Activated CD4-positive, alpha-beta T cell treated with anti-CD3 and anti-CD28 coated beads, Interleukin-2, amount 10 ng/mL, durations not matched to agents 24 days and 14 days (primary cell): ENCODE results near the gene SLC22A3. TPM values are rescaled to one million over a fixed set of nuclear protein-coding genes. Genes with fewer than 3 reads are reported as not detected.
"Not testable (repeated sequence)": the region's sequence is repeated elsewhere in the genome, so short reads cannot be mapped to it uniquely, and the experiment has no call there.

Experiments used
- DNase-seq: peaks from one replicate; pipeline ENCODE4 v3.0.0; 2022
- H3K27ac Mint-ChIP-seq: one replicate; pipeline ENCODE4 v1.8.0; 2022; ENCODE audit warnings: mild to moderate bottlenecking, mixed read lengths
- H3K27me3 Mint-ChIP-seq: one replicate; pipeline ENCODE4 v1.8.0; 2022; ENCODE audit warnings: mixed read lengths
- H3K36me3 Mint-ChIP-seq: one replicate; pipeline ENCODE4 v1.8.0; 2022; ENCODE audit warnings: low read depth, mild to moderate bottlenecking, mixed read lengths
- H3K4me1 Mint-ChIP-seq: one replicate; pipeline ENCODE4 v1.8.0; 2021; ENCODE audit warnings: mixed read lengths
- H3K4me3 Mint-ChIP-seq: one replicate; pipeline ENCODE4 v1.8.0; 2022; ENCODE audit warnings: mild to moderate bottlenecking, moderate library complexity, mixed read lengths
- H3K9me3 Mint-ChIP-seq: one replicate; pipeline ENCODE4 v1.8.0; 2021; ENCODE audit warnings: mixed read lengths
- intact Hi-C: fragments of 100-400 bp; cut with micrococcal nuclease; formaldehyde crosslinking; loops from one replicate; pipeline ENCODE4 v1.15.1; 2023
- total RNA-seq: library from RNA; stranded (reverse); gene quantifications from 2 replicates; pipeline ENCODE4 v1.2.3, GENCODE V29; 2022

Gene SLC22A3
- total RNA-seq, 1 donor from 2014 or later = not detected

DNA sequence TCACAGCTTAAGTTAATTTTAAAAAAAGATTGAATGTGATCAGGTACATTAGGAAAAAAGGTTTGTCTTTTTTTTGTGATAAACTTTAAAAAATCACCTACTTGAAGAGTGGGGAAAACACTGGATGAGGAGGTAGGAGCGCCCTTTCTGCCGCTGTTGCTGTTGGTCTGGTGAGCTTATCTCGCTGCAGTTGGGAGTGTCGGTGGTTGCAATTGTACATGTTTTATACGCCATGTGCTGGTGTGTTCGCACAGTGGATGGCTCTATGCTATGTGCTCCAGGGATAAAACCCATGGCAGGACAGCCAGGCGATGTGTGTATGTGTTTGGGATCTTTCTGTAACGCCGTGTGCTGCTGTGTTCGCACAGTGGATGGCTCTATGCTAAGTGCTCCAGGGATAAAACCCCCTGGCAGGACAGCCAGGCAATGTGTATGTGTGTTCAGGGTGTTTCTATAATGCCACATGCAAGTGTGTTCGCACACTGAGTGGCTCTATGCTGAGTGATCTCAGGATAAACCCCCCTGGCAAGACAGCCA, 1.7 kb downstream of the SLC22A3 start:
- H3K27ac Mint-ChIP-seq = no peak overlapping the region
- H3K4me3 Mint-ChIP-seq = no peak overlapping the region
- H3K36me3 Mint-ChIP-seq = no peaks in the 10 kb centered on the region
- H3K4me1 Mint-ChIP-seq = peaks cover 5% of the 10 kb centered on the region
- intact Hi-C loops = no loop called here
- peaks cover 54% of the 10 kb centered on the region for H3K27me3 Mint-ChIP-seq
- no peaks in the 10 kb centered on the region for H3K9me3 Mint-ChIP-seq
- DNase-seq = no peak

- Mint-ChIP-seq H3K27ac (no peak overlapping the region), H3K4me1 (peaks cover 4% of the 10 kb centered on the region), H3K27me3 (peaks cover 38% of the 10 kb centered on the region), H3K4me3 (no peak overlapping the region), H3K9me3 (no peaks in the 10 kb centered on the region), H3K36me3 (no peaks in the 10 kb centered on the region)
- intact Hi-C loops = no loop called here
- DNase-seq = no peak
Observed at GRCh38 chr6:160353950-160354496, 5.8 kb downstream of the SLC22A3 start.

DNA sequence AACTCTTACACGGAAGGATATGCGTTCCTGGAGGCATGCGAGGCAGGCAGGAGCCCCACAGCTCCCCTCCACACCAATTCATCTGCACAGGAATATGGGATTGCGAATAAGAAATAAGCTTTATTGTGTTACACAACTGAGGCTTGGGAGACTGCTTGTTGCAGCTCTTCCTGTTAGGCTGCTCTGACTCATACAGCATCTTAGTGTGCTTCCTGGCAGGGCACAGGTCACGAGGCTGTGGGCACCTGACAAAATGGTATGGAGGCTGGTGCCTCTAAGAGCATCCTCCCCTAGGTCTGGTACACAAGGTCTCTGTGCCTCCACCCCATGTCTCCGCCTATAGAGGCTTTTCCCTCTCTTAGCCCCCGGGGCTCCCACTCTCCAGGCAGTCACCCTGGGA, 6.8 kb downstream of the SLC22A3 start:
- intact Hi-C loops = no loop called here
- H3K27me3 Mint-ChIP-seq = peaks cover 32% of the 10 kb centered on the region
- no peak overlapping the region for H3K27ac Mint-ChIP-seq
- no peak for DNase-seq
- no peak overlapping the region for H3K4me3 Mint-ChIP-seq
- no peaks in the 10 kb centered on the region for H3K9me3 Mint-ChIP-seq
- H3K4me1 Mint-ChIP-seq = peaks cover 2% of the 10 kb centered on the region
- H3K36me3 Mint-ChIP-seq = no peaks in the 10 kb centered on the region

DNA sequence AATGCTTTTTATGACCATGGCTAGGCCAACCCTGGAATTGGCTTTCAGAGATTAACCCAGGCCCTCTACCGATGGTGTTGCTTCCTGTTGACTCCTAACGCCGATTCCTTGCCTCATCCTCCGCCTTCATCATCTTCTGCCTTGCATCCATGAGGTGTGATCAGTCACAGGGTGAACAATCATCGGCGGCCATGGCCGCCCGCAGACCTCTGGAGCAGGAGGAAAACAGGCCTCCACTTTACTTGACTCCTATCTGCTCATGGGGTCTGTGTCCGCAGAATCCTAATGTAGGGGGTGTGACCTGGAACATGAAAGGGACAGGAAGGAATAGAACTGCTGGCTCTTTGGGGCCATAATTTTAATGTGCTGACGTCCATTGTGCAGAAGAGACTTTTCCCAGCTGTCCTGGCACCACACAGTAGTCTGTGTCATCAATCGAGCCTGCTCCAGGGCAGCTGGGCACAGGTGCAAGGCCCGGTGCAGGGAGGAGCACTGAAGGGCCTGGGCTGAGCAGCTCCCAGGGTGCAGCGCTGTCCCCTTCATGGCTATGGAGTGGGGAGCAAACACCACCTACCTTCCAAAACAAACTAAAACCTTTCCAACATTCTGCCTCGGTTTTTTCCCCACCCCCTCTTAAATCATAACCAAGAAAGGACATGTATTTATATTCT, 8.0 kb downstream of the SLC22A3 start:
- Mint-ChIP-seq H3K4me3 (no peak overlapping the region), H3K27ac (no peak overlapping the region), H3K4me1 (peaks cover 2% of the 10 kb centered on the region), H3K9me3 (no peaks in the 10 kb centered on the region), H3K36me3 (no peaks in the 10 kb centered on the region), H3K27me3 (peaks cover 26% of the 10 kb centered on the region)
- intact Hi-C loops = no loop called here
- DNase-seq = no peak

DNA sequence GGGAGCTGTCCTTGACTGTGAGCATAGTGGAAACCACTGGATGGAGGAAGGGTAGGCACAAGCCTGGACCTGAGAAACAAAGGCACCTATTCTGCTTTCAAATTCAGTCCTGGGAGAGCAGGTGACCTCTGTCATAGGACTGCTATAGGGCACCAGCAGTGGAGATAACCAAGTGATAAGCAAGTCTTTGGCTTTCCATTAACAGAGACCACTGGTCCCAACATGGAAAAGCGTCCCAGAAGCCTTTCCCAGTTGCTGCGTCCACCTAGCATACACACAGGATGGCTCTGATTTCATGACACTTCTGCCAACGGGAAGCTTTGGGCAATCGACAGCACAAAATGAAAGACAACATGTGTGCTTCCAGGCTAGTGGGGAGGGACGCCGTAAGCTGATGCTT, 8.9 kb downstream of the SLC22A3 start:
- H3K36me3 Mint-ChIP-seq = no peaks in the 10 kb centered on the region
- H3K9me3 Mint-ChIP-seq = no peaks in the 10 kb centered on the region
- peaks cover 21% of the 10 kb centered on the region for H3K27me3 Mint-ChIP-seq
- H3K27ac Mint-ChIP-seq = no peak overlapping the region
- no peak overlapping the region for H3K4me3 Mint-ChIP-seq
- DNase-seq = no peak
- intact Hi-C loops = no loop called here
- peaks cover 2% of the 10 kb centered on the region for H3K4me1 Mint-ChIP-seq

DNA sequence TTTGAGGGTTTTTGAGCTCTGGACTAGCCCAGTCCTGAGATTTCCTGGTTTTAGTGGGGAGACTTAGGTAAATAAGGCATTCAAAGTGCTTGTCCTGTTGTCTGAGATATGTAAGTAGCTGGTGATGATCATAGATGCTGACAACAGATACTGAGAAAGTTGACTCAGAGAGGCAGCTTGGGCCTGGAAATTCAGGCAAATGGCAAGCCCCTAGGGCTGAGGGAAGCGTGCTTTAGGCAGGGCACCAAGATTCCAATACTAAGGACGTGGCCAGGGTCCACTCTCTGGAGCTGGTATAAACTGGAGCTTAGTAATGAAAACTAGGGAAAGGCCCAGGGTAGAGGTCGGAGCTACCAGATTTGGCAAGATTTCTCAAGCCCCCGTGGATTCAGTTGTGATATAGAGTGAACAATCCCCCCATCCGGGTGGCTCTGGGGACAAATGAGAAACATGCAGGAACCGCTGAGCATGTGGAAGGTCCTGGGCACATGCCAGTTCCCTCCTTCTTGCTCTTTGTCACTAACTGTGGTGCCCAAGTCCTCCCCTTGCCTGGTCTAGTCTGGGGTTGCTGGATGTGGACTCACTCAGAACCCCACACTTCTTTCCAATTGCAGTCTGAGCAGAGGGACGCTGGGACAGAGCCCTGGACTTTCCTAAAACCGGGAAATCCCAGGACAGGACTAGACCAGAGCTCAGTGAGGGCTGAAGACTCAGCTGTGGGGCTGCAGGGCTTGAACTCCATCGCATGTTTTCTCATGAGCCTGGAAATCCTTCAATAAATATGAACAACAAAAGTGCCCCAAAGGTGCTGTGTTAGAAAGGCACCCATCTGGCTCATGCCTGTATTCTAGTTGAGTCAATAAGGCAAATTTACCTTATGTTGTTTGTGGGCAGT, 10.3 kb downstream of the SLC22A3 start:
- Mint-ChIP-seq H3K4me1 (peaks cover 2% of the 10 kb centered on the region), H3K4me3 (no peak overlapping the region)
- intact Hi-C loops = no loop called here

DNA sequence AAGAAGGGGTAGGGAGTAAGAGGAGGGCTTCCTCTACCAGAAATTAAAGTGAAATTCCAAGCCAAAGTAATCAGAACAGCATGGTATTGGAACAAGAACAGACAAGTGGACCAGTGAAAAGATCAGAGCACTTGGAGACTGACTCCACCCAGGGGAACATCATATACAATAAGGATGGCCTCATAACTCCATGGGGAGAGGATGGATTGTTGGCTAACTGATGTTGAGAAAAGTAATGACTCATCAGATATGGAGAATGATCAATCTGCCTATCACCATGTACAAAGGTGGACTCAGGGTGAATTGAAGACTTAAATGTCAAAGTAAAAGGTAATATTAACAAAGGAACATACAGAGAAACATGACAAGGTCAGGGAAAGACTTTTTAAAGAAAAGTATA, 12.8 kb downstream of the SLC22A3 start:
- no peak overlapping the region for H3K4me3 Mint-ChIP-seq
- peaks cover 13% of the 10 kb centered on the region for H3K27me3 Mint-ChIP-seq
- DNase-seq = no peak
- H3K36me3 Mint-ChIP-seq = no peaks in the 10 kb centered on the region
- no peaks in the 10 kb centered on the region for H3K4me1 Mint-ChIP-seq
- H3K9me3 Mint-ChIP-seq = no peaks in the 10 kb centered on the region
- H3K27ac Mint-ChIP-seq = no peak overlapping the region
- intact Hi-C loops = no loop called here

More for the DNA sequence above, 10.3 kb downstream of the SLC22A3 start:
- H3K27me3 Mint-ChIP-seq = peaks cover 13% of the 10 kb centered on the region
- H3K36me3 Mint-ChIP-seq = no peaks in the 10 kb centered on the region
- H3K9me3 Mint-ChIP-seq = no peaks in the 10 kb centered on the region
- DNase-seq = no peak
- H3K27ac Mint-ChIP-seq = no peak overlapping the region

GRCh38 chr6:160362556-160362955, 14.4 kb downstream of the SLC22A3 start:
- peaks cover 13% of the 10 kb centered on the region for H3K27me3 Mint-ChIP-seq
- no peak for DNase-seq
- no peaks in the 10 kb centered on the region for H3K9me3 Mint-ChIP-seq
- no peaks in the 10 kb centered on the region for H3K4me1 Mint-ChIP-seq
- intact Hi-C loops = no loop called here
- no peak overlapping the region for H3K4me3 Mint-ChIP-seq
- H3K36me3 Mint-ChIP-seq = no peaks in the 10 kb centered on the region
- no peak overlapping the region for H3K27ac Mint-ChIP-seq

DNA sequence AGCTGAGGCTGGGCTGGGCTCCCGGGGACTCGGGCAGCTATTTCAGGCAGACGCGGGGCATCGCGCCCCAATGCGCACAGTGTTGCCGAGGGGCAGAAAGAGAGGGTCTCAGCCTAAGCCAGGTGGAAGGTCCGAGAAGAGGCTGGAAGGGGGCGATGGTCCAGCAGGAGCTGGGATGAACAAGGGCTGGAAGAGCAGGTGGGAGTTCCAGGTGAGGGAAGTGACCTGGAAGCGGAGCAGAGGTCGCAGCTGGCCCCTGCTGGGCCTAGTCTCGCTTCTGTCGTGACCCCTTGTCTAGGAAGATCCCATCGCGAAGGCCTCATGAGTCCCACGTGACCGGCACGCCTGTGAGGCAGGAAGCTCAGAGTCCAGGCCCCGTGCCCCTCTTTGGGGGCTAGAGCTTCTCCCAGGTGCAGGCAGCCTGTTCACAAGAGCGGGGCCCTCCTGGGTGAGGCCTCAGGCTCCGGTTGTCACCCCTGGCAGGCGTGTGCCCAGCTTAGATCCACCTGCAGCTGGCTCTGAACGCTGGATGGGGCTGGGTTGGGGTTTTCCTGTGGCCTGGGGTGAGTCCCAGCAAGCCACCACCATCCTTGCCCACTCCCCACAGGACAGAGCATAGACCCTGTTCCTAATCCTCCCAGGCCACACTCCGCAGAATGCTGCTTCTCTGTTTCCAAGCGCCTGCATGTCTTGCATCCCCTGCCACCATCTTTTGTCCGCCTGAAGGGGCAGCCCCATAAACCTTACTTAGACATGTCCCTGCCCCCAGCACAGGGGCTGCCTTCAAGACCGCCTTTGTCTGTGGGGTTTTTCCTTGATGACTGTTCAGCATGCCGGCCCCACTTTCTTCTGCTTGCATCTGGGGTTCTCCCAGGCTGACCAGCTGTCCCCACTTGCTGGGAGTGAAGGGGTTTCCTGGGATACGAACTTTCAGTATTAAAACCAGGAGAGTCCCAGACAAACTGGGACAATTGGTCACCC, 15.1 kb downstream of the SLC22A3 start:
- intact Hi-C loops = no loop called here
- Mint-ChIP-seq H3K9me3 (no peaks in the 10 kb centered on the region), H3K27me3 (peaks cover 9% of the 10 kb centered on the region), H3K27ac (no peak overlapping the region), H3K4me1 (no peaks in the 10 kb centered on the region), H3K36me3 (no peaks in the 10 kb centered on the region), H3K4me3 (no peak overlapping the region)
- DNase-seq = no peak

DNA sequence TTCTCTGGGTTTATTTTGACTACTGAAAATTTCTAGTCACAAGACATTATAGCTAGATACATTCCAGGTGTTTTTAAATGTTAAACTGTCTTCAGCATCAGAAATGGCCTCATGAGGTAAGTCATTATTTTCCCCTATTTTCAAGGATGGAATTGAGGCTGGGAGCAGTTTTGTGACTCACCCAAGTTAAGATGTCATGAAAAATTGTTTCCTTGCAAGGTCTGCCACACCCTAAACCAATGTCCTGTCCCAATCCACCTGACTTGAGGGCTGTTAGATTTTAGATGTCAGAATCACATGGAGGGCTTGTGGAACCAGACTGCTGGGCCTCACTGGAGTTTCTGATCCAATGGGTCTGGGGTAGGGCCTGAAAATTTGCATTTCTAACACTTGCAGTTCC, 16.9 kb downstream of the SLC22A3 start:
- no peak for DNase-seq
- Mint-ChIP-seq H3K27me3 (peaks cover 5% of the 10 kb centered on the region), H3K27ac (no peak overlapping the region), H3K4me3 (no peak overlapping the region), H3K9me3 (no peaks in the 10 kb centered on the region), H3K36me3 (no peaks in the 10 kb centered on the region), H3K4me1 (no peaks in the 10 kb centered on the region)
- intact Hi-C loops = no loop called here

DNA sequence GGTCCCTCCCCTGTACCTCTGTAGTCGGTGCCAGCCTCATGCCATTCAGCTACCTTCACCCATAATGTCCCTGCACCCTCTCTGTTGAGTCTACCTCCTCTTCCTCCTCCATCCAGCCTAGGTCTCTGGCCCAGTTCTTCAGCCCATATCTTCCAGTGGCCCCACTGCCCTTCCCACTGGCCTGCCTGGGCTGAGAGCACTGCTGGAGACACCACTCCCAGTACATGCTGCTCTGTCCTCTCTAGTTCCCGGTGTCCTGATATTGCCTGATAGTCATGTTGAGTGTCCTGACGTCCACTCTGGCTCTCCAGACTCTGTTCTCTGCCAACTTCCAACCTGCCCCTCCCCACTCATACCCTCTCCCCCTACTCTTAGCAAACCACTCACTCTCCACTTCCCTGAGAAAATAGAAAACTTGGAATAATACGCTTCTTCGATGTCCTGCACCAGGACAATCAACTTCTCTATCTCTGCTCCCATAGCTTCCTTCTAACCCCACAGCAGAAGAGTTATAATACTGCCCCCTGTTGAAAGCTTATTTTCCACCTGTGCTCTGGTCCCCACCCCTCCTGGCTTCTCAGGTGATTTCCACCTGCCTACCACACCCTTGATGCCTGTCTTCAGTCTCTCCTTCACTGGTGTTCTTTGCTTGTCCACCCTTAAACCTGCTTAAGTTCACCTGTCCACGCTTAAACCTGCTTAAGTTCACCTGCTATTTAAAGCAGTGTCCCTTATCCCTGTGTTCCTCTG, 19.8 kb downstream of the SLC22A3 start:
- intact Hi-C loops = no loop called here
- no peak overlapping the region for H3K4me3 Mint-ChIP-seq
- no peak for DNase-seq
- no peaks in the 10 kb centered on the region for H3K36me3 Mint-ChIP-seq
- H3K4me1 Mint-ChIP-seq = no peaks in the 10 kb centered on the region
- peaks cover 3% of the 10 kb centered on the region for H3K9me3 Mint-ChIP-seq
- no peaks in the 10 kb centered on the region for H3K27me3 Mint-ChIP-seq
- no peak overlapping the region for H3K27ac Mint-ChIP-seq

- no peak for DNase-seq
- intact Hi-C loops = no loop called here
- Mint-ChIP-seq H3K27ac (no peak overlapping the region), H3K36me3 (no peaks in the 10 kb centered on the region), H3K4me3 (no peak overlapping the region), H3K4me1 (no peaks in the 10 kb centered on the region), H3K9me3 (peaks cover 3% of the 10 kb centered on the region), H3K27me3 (no peaks in the 10 kb centered on the region)
Observed at GRCh38 chr6:160368670-160369069, 20.5 kb downstream of the SLC22A3 start.

- H3K36me3 Mint-ChIP-seq, DNase-seq, H3K4me3 Mint-ChIP-seq, H3K27ac Mint-ChIP-seq, intact Hi-C loops, H3K27me3 Mint-ChIP-seq, H3K4me1 Mint-ChIP-seq, H3K9me3 Mint-ChIP-seq: not testable (repeated sequence)
Observed at GRCh38 chr6:160373601-160374000, 25.4 kb downstream of the SLC22A3 start.
